Stimulated activated memory B cell treated with anti-CD40 and anti-IgM and Interleukin-4, amounts not matched to agents 10 μg/mL and 1 μg/mL and 100 μg/mL, for 72 hours (primary cell): Measurements from ENCODE around the gene CCHCR1.

Source experiments
- ATAC-seq: fragments of 150-1000 bp; cut with Tn5 transposase; 2 replicates; pipeline ENCODE4 v1.10.0; 2021
- H3K27ac Mint-ChIP-seq: one replicate; pipeline ENCODE4 v1.8.0; 2022; ENCODE audit warnings: mild to moderate bottlenecking, mixed read lengths
- H3K27me3 Mint-ChIP-seq: one replicate; pipeline ENCODE4 v1.8.0; 2022; ENCODE audit warnings: mixed read lengths
- H3K36me3 Mint-ChIP-seq: one replicate; pipeline ENCODE4 v1.8.0; 2022; ENCODE audit warnings: mixed read lengths
- H3K4me1 Mint-ChIP-seq: one replicate; pipeline ENCODE4 v1.8.0; 2022; ENCODE audit warnings: mixed read lengths
- H3K4me3 Mint-ChIP-seq: one replicate; pipeline ENCODE4 v1.8.0; 2022; ENCODE audit warnings: mild to moderate bottlenecking, moderate library complexity, mixed read lengths
- H3K9me3 Mint-ChIP-seq: one replicate; pipeline ENCODE4 v1.8.0; 2022; ENCODE audit warnings: mixed read lengths

Gene CCHCR1

DNA sequence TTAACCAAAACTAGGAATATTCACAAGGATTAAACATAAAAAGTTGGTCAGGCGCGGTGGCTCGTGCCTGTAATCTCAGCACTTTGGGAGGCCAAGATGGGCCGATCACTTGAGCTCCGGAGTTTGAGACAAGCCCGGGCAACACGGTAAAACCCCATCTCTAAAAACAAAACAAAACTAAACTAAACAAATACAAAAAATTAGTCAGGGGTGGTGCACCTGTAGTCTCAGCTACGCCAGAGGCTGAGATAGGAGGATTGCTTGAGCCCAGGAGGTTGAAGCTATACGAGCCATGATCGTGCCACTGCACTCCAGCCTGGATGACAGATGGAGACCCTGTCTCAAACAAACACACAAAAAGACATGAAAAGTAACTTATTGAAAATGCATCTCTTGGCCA lies 21.9 kb downstream of the CCHCR1 start:
- ATAC-seq, result no peak
- Mint-ChIP-seq H3K4me3 (no peak overlapping the region), H3K36me3 (no peaks in the 10 kb centered on the region)

DNA sequence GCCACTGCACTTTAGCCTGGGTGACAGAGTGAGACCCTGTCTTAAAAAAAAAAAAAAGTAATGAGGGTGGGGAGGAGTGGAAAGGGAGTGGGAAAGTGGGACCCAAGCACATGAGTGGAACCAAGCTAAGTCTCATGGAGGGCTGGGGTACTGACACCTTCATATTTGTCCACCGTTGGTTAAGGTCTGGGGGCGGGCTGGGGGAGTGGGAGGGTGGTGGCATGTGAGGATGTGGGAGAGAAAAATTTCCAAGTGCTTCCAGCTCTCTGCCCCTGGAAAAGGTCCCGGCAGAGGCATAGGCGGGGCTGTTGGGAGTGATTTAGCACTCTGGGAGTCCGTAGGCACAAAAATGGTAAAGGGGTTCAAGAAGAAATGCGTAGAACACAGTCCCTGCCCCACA lies 24.8 kb downstream of the CCHCR1 start:
- H3K27ac Mint-ChIP-seq, result no peak overlapping the region

More for the DNA sequence above, 21.9 kb downstream of the CCHCR1 start:
- Mint-ChIP-seq H3K4me1 (peaks cover 11% of the 10 kb centered on the region), H3K9me3 (no peaks in the 10 kb centered on the region), H3K27ac (no peak overlapping the region), H3K27me3 (peaks cover 7% of the 10 kb centered on the region)

DNA sequence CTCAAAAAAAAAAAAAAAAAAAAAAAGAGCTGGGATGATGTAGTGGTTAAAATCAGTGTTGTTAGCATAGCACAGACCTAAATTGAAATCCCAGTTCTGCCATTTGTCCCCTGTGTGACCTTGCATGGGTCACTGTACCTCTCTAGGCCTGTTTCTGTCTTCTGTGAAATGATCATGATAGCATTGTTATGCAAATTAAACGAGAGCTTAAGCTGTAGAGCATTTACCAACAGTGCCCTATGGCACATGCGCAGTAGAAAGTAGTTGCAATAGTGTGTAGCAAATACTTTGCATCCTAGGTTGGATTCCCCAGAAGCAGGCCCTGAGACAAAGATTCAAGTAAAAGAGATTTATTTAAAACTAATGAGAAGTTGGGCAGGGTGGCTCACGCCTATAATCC lies 26.0 kb downstream of the CCHCR1 start:
- no peak overlapping the region for H3K4me3 Mint-ChIP-seq
- no peak overlapping the region for H3K27ac Mint-ChIP-seq
- H3K27me3 Mint-ChIP-seq, result peaks cover 23% of the 10 kb centered on the region
- H3K36me3 Mint-ChIP-seq, result no peaks in the 10 kb centered on the region
- H3K9me3 Mint-ChIP-seq, result no peaks in the 10 kb centered on the region
- H3K4me1 Mint-ChIP-seq, result peaks cover 12% of the 10 kb centered on the region
- no peak for ATAC-seq

More for the DNA sequence above, 24.8 kb downstream of the CCHCR1 start:
- H3K27me3 Mint-ChIP-seq, result peaks cover 15% of the 10 kb centered on the region
- no peak overlapping the region for H3K4me3 Mint-ChIP-seq
- no peaks in the 10 kb centered on the region for H3K36me3 Mint-ChIP-seq
- peaks cover 12% of the 10 kb centered on the region for H3K4me1 Mint-ChIP-seq
- no peak for ATAC-seq
- H3K9me3 Mint-ChIP-seq, result no peaks in the 10 kb centered on the region

DNA sequence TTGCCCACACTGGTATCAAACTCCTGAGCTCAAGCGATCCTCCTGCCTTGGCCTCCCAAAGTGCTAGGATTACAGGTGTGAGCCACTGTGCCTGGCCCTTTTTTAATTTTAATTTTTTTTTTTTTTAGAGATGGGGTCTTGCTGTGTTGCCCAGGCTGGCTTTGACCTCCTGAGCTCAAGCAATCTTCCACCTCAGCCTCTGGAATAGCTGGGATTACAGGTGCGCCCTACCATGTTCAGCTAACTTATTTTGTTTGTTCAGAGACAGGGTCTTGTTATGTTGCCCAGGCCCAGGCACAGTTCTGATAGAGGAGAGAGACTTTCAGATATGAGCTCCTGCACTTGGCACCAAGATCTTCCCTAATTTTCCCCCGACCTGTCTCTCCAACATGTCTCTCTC lies 26.9 kb downstream of the CCHCR1 start:
- Mint-ChIP-seq H3K4me1 (peaks cover 15% of the 10 kb centered on the region), H3K9me3 (no peaks in the 10 kb centered on the region), H3K27ac (no peak overlapping the region), H3K27me3 (peaks cover 29% of the 10 kb centered on the region), H3K4me3 (no peak overlapping the region), H3K36me3 (no peaks in the 10 kb centered on the region)
- no peak for ATAC-seq

DNA sequence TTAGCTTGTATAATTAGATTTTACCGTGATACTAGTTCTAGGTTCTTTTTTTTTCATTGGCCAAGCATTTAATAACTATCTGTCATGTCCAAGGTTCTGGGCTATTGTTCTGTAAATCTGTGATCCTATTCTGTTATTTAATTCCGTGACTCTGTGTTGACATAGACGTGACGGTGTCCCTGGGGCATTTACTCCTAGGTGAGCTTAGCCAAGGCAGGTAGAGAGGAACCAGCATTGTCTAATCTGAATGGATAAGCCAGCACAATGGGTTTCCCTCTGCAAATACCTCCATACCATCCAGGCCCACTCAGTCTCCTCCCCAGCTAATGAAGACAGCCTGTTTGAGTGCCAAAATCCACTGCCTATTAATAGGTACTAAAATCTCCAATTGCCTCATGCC lies 28.5 kb downstream of the CCHCR1 start:
- no peak for ATAC-seq
- Mint-ChIP-seq H3K4me3 (no peak overlapping the region), H3K4me1 (peaks cover 21% of the 10 kb centered on the region), H3K9me3 (no peaks in the 10 kb centered on the region), H3K27ac (no peak overlapping the region), H3K36me3 (no peaks in the 10 kb centered on the region), H3K27me3 (peaks cover 31% of the 10 kb centered on the region)

DNA sequence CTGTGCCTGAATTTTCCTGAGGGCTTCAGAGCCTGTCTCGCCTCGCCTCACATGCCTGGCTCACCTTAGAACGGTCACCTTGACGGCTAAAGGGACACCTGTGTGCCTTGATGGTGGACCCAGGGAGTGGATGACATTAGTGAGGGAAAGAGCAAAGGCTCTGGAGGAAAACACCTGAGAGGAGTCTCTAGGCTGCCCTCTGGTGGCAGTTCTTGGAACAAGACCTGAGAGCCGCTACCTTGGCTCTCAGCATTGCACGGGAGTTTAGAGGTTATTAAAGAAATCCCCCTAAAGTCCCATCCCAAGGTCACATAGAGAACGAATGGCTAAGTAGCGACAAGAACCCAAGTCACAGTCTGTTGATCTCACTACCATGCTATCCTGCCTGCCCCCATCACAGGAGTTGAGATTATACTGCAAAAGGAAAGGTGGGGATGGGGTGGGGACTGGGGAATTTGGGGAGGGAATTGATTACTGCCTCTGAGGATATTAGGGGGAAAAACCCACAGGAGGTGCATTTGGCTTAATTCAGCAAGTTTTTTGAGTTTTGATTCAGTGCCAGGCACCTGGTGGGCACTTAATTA lies 29.4 kb downstream of the CCHCR1 start:
- Mint-ChIP-seq H3K36me3 (no peaks in the 10 kb centered on the region), H3K27ac (no peak overlapping the region), H3K4me3 (no peak overlapping the region), H3K27me3 (peaks cover 41% of the 10 kb centered on the region), H3K4me1 (peaks cover 21% of the 10 kb centered on the region), H3K9me3 (no peaks in the 10 kb centered on the region)
- ATAC-seq, result no peak

DNA sequence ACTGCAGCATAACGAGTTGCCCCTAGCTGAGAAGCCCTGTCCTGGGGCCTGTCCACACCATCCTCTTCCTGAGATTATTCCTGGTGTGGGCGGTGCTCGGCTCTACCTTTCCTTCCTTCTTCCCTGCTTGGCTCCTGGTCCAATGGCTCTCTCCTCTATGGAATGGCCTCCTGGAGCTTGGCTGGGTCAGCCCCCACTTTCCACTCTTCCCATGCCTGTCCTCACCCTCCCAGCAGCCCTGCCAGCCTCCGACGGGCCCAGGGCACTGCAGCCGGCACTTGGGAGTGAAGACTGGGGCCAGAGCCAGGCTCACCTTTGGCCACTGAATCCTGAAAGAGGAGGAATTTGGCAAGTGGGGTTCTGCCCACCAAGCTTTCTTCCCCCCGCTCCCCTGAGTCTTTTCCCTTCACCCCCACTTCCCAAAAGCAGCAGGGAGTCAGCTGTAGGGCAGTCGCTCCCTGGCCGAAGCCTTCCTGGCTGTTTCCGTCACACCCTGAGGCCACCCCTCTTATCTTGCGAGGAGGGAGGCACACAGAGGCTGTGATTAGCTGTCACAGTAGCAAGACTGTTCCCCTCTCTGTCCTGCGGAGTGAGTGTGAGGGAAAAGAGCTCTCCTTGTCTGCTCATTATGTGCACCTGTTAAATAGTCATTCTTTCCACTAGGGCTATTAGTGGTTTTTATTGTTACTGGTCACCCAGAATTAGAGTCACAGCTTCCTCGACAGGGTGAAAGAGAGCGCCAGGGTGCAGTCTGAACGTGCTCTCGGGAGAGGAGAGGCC lies 31.0 kb downstream of the CCHCR1 start:
- Mint-ChIP-seq H3K9me3 (no peaks in the 10 kb centered on the region), H3K4me1 (peaks cover 21% of the 10 kb centered on the region), H3K27me3 (peaks cover 50% of the 10 kb centered on the region), H3K27ac (peak overlapping the region; percentile 14), H3K36me3 (no peaks in the 10 kb centered on the region), H3K4me3 (no peak overlapping the region)
- peak; percentile 7 for ATAC-seq

DNA sequence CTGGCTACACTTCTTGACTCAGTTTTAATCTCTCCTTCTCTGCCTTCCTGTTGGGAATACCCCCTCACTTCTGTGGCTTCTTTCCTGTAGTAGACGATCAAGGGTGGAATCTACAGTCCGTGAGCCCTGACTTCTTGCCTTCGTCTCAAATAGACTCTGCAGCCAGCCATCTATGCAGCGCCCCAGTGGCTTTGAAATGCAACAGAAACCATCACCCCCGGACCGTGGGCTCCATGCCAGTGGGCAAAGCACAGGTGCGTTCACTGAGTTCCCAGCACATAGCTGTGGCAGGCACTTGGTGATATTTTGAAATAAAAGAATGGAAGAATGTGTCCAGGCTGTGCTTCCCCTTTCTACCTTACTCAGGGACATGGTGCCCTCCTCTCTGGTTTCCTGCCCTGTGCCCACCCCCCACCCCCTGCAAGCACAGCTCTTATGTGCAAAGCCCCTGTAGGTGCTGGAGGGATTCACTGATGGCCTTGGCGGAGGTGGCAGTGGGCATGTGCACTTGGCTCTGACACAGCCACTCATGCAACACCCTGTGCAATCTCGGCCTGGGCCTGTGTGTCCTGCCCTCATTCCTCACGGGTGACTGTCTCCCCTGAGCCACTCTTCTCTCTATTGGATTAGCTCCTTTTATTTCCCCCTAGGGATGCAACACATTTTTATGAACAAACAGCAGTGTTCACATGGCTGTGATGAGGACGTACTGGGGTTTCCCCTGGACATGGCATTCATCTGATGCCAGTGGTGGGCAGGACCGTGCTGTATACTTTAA lies 31.8 kb downstream of the CCHCR1 start:
- H3K27ac Mint-ChIP-seq, result no peak overlapping the region
- H3K9me3 Mint-ChIP-seq, result no peaks in the 10 kb centered on the region
- no peaks in the 10 kb centered on the region for H3K36me3 Mint-ChIP-seq
- H3K27me3 Mint-ChIP-seq, result peaks cover 48% of the 10 kb centered on the region
- peaks cover 21% of the 10 kb centered on the region for H3K4me1 Mint-ChIP-seq
- ATAC-seq, result no peak
- H3K4me3 Mint-ChIP-seq, result no peak overlapping the region

DNA sequence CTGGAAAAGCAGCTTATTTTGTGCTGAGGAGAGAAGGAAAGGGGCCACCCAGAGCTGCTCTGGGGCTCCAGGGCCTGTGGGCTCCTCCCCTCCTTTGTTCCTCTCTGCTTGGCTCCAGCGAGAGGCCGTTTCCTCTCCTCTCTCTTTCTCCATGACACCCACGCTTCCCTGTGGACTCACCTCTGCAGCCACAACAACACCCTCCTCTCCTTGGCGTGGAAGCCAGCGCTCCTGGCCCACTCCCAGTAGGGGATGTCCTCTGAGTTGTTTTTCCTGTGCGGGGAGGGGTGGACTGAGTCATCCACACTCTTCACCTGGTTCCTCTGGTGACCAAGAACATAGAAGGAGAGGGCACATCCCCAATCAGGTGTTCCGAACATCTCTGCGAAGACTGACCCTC lies 32.4 kb downstream of the CCHCR1 start:
- no peaks in the 10 kb centered on the region for H3K9me3 Mint-ChIP-seq

DNA sequence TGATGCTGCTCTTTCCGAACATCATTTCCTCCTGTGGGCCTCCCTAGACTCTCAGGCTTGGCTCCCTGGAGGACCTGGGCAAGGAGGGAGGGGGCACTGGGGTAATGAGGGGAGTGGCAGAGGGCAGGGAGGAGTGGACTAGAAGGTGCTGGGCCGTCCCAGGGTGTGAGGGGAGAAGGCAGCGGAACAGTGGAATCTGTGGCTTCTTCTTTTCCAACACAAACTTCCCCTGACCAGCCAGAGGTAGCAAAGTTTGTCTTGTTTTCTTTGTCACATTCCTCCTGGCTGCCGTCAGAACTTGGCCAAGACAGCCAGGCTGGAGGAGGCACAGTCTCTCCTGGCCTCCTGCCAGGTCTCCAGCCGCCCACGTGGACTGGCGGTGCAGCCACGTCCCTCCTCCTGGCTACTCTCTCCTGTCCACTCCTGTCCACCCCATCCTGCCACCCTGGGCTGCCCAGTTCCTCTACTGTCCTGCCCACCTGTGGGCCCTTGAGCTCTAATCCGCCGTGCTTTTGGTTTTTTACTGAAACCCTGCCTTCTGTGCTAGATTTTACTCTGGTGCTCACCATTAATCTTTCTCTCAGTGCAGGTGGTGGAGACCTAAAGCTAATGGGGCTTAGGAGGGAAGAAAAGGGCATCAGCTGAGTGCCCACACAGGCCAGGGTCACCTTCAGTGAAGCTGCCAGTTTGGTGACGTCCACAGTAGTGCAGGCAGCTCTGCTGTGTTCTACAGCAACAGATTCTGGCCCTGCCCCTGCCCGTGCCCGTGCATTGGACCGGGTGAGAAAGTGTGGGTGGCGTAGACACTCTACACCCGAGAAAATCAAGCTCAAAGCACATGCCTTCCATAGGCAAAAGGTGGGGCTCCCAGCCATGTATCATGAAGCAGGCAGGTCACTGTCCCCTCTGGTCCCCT lies 34.6 kb downstream of the CCHCR1 start:
- no peak for ATAC-seq
- H3K9me3 Mint-ChIP-seq, result no peaks in the 10 kb centered on the region
- no peak overlapping the region for H3K27ac Mint-ChIP-seq

More for the DNA sequence above, 32.4 kb downstream of the CCHCR1 start:
- H3K4me1 Mint-ChIP-seq, result peaks cover 21% of the 10 kb centered on the region
- no peaks in the 10 kb centered on the region for H3K36me3 Mint-ChIP-seq
- H3K27me3 Mint-ChIP-seq, result peaks cover 44% of the 10 kb centered on the region
- H3K27ac Mint-ChIP-seq, result no peak overlapping the region
- ATAC-seq, result no peak
- H3K4me3 Mint-ChIP-seq, result no peak overlapping the region

DNA sequence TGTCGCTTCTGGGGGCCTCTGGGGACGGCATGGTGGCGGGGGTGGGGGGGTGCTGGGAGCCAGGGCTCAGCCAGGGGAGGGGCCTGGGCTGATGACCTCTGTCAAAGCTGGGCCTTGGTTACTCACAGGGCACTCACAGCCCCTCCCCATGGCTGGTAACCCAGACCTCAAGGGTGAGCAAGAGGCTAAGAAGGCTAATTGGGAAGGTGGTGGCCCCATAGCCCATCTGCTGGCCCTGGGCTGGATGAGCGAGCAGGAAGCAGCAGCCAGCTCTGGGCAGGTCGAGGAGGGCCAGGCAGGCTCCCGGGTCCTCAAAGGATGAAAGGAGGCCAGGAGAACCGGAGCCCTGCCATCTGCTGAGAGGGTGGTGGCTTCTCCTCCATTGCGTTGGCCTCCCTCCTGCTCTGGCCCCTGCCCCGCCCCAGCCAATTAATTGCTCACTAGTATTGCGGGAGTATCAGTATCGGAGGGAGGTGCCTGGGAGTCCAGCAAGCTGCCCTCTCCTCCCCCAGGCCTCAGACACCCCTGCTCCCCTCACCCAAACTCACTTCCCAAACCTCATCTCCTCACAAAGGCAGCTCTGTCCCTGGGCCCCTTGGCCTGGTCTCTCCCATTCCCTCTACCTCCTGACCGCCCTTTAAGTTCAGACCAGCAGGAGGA lies 36.3 kb downstream of the CCHCR1 start:
- H3K9me3 Mint-ChIP-seq, result no peaks in the 10 kb centered on the region
- H3K36me3 Mint-ChIP-seq, result no peaks in the 10 kb centered on the region
- no peak overlapping the region for H3K4me3 Mint-ChIP-seq
- H3K27me3 Mint-ChIP-seq, result peaks cover 56% of the 10 kb centered on the region
- peaks cover 7% of the 10 kb centered on the region for H3K4me1 Mint-ChIP-seq
- ATAC-seq, result no peak
- H3K27ac Mint-ChIP-seq, result no peak overlapping the region

More for the DNA sequence above, 34.6 kb downstream of the CCHCR1 start:
- Mint-ChIP-seq H3K4me3 (no peak overlapping the region), H3K4me1 (peaks cover 19% of the 10 kb centered on the region), H3K27me3 (peaks cover 57% of the 10 kb centered on the region), H3K36me3 (no peaks in the 10 kb centered on the region)

DNA sequence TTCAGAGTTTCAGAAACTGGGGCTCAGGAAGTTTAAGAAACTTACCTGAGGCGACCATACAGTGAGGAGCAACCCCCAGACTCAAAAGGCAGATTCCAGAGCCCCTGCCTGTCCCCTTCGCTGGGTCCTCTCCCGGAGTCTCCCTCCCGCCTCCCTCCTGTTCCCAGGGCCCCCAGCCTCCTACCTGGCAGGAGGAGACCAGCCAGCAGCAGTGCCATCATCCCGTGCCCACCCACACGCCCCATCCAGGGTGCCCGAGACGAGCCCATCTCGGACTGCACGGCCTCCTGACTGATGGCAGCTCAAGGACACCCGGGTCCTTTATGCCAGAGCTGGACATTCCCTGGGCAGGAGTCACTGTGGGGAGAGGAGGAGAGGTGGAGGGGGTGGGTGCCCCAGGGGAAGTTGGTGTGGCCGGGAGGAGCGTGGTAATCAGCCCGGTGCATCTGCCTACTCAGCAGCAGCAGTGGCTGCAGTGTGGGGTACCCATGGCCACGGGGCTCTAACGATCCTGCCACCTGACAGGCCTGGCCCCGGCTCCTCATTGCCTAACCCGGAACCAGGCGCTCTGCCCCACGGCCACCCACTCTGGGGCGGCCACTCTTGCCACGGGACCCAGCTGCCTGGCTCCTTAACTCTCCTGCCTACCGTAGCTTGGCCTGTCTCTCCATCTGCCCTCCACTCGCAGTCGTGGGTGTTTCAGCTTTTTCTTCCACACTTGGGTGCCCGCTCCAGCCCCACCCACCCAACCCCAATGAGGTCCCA lies 37.3 kb downstream of the CCHCR1 start, which contains the start of gene CDSN:
Gene CDSN (minus strand): TSS at position 296 of the 765 bp plus-strand sequence. CDS start 27 bp downstream, at position 269.
- H3K4me1 Mint-ChIP-seq, result peaks cover 9% of the 10 kb centered on the region
- H3K4me3 Mint-ChIP-seq, result no peak within 1 kb of the TSS
- H3K36me3 Mint-ChIP-seq, result no peaks in the 10 kb centered on the region
- peaks cover 63% of the 10 kb centered on the region for H3K27me3 Mint-ChIP-seq
- no peak for ATAC-seq
- no peaks in the 10 kb centered on the region for H3K9me3 Mint-ChIP-seq
- no peak within 1 kb of the TSS for H3K27ac Mint-ChIP-seq

DNA sequence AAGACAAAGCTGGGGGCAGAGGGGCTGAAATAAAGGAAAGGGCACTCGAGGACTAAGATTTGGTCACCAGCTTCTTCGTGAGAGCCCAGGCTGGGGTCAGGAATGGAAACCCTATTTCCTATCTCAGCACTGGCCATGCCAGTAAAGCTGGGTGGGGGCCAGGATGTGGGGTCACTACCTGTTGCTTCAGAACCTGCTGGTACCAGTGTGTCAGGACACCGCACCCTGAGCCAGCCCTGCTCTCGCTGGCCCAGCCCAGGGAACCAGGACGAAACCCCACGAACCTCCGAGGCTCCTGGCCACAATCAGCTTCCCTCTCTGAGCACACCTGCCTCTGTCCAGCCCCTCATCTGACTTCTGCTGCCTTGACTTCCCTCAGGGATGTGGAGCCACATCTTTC lies 39.4 kb downstream of the CCHCR1 start:
- Mint-ChIP-seq H3K4me1 (peaks cover 17% of the 10 kb centered on the region), H3K9me3 (no peaks in the 10 kb centered on the region), H3K27me3 (peaks cover 62% of the 10 kb centered on the region), H3K4me3 (no peak overlapping the region), H3K27ac (no peak overlapping the region), H3K36me3 (no peaks in the 10 kb centered on the region)
- ATAC-seq, result no peak
